GM13976 (cell line): ENCODE measurements around the gene PGAP1.

Experiments used
- DNase-seq: peaks from one replicate; pipeline ENCODE4 v3.0.0; 2012; ENCODE audit warnings: low spot score
- CTCF ChIP-seq: IDR thresholded peaks from 2 replicates; pipeline ENCODE4 v1.5.1; 2012; ENCODE audit warnings: borderline replicate concordance, mild to moderate bottlenecking; ENCODE audit not compliant: insufficient read depth; ENCODE audit errors: extremely low read depth, missing control alignments, control extremely low read depth
- in situ Hi-C: fragments of 300-500 bp; cut with MboI; formaldehyde crosslinking; loops from one replicate; pipeline ENCODE4 v1.12.0; 2022; ENCODE audit warnings: low sequenced_read_pairs, mixed read lengths, inconsistent platforms; ENCODE audit not compliant: unreplicated experiment

Gene PGAP1

GRCh38 chr2:196830701-196831100 is 95.8 kb downstream of the PGAP1 start:
- TF ChIP-seq CTCF = no peak
- DNase-seq = no peak
- in situ Hi-C loops = no loop called here

- no peak for DNase-seq
- no peak for TF ChIP-seq CTCF
- in situ Hi-C loops = no loop called here
Measured at GRCh38 chr2:196827356-196827755, 99.2 kb downstream of the PGAP1 start.

- no peak for TF ChIP-seq CTCF
- no peak for DNase-seq
- in situ Hi-C loops = no loop called here
Measured at GRCh38 chr2:196823750-196824522, 102.6 kb downstream of the PGAP1 start.

GRCh38 chr2:196821195-196821594 is 105.3 kb downstream of the PGAP1 start:
- in situ Hi-C loops = no loop called here
- no peak for TF ChIP-seq CTCF
- DNase-seq = no peak

GRCh38 chr2:196809260-196809659 is 117.2 kb downstream of the PGAP1 start, which contains the start of gene C2orf66:
C2orf66 (minus strand) TSS chr2:196809355; CDS start chr2:196809336, 19 bp downstream.
- TF ChIP-seq CTCF = no peak

GRCh38 chr2:196808083-196808665 is 118.3 kb downstream of the PGAP1 start:
- TF ChIP-seq CTCF = no peak
- in situ Hi-C loops = no loop called here
- no peak for DNase-seq

More at GRCh38 chr2:196809260-196809659, 117.2 kb downstream of the PGAP1 start, which contains the start of gene C2orf66:
- DNase-seq = no peak
- in situ Hi-C loops = no loop called here
